ENCODE data around the gene ASCC2.

ASCC2 gene

GRCh38 chr22:29753808-29754657, 84.0 kb downstream of the ASCC2 start:
- DNase-seq: no peak

- no peak for DNase-seq
Observed at GRCh38 chr22:29751669-29752068, 86.4 kb downstream of the ASCC2 start.

GRCh38 chr22:29750559-29751538, 87.2 kb downstream of the ASCC2 start:
- peak; percentile 77 for DNase-seq

GRCh38 chr22:29750029-29750428, 88.0 kb downstream of the ASCC2 start:
- DNase-seq: no peak

GRCh38 chr22:29748248-29748893, 89.7 kb downstream of the ASCC2 start:
- DNase-seq: no peak

GRCh38 chr22:29747832-29748231, 90.2 kb downstream of the ASCC2 start:
- DNase-seq: peak; percentile 46

- DNase-seq: no peak
Observed at GRCh38 chr22:29744902-29745301, 93.2 kb downstream of the ASCC2 start.

GRCh38 chr22:29742326-29742725, 95.7 kb downstream of the ASCC2 start:
- no peak for DNase-seq

- DNase-seq: no peak
Observed at GRCh38 chr22:29741926-29742325, 96.1 kb downstream of the ASCC2 start.

GRCh38 chr22:29740216-29740615, 97.9 kb downstream of the ASCC2 start:
- no peak for DNase-seq

GRCh38 chr22:29739346-29739875, 98.7 kb downstream of the ASCC2 start:
- DNase-seq: no peak
